Stimulated activated CD4-positive, alpha-beta T cell treated with anti-CD3 and anti-CD28 coated beads, Interleukin-12 subunit alpha, Interleukin-12 subunit beta, amount 100 ng/mL, for 24 hours (primary cell): ENCODE data around the gene UGT2A3.

Experiments used
- DNase-seq, 2 experiments: peaks; one replicate each; pipeline ENCODE4 v3.0.0-alpha.2; 2020; ENCODE audit warnings: low read depth in 2 of 2

Gene UGT2A3

DNA sequence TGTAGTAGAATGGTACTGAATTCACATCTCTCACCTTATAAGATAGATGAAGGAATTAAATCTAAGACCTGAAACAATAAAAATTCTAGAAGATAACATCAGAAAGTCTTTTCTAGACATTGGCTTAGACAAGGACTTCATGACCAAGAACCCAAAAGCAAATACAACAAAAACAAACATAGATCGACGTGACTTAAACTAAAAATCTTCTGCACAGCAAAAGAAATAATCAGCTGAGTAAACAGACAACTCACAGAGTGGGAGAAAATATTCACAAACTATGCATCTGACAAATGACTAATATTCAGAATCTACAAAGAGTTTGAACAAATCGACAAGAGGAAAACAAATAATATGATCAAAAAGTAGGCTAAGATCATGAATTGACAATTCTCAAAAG is 38.8 kb downstream of the UGT2A3 start:
- no peak for DNase-seq

DNA sequence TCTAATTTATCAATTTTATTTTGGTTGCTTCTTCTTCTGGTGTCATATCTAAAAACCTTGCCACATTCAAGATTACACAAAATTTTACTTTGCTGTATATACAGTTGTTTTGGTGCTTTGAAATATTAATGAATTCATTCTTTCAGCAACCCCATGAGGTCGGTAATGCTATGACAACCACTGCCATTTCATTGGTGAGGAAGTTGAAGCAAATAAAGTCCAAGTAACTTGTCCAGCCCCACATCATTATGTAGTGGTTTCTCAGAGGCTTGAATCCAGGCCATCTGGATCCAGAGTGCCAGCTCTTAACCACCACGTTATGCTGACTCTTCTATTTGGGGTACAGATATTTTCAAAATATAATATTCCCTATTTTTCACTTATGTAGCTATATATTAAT is 42.2 kb downstream of the UGT2A3 start:
- no peak for DNase-seq

DNA sequence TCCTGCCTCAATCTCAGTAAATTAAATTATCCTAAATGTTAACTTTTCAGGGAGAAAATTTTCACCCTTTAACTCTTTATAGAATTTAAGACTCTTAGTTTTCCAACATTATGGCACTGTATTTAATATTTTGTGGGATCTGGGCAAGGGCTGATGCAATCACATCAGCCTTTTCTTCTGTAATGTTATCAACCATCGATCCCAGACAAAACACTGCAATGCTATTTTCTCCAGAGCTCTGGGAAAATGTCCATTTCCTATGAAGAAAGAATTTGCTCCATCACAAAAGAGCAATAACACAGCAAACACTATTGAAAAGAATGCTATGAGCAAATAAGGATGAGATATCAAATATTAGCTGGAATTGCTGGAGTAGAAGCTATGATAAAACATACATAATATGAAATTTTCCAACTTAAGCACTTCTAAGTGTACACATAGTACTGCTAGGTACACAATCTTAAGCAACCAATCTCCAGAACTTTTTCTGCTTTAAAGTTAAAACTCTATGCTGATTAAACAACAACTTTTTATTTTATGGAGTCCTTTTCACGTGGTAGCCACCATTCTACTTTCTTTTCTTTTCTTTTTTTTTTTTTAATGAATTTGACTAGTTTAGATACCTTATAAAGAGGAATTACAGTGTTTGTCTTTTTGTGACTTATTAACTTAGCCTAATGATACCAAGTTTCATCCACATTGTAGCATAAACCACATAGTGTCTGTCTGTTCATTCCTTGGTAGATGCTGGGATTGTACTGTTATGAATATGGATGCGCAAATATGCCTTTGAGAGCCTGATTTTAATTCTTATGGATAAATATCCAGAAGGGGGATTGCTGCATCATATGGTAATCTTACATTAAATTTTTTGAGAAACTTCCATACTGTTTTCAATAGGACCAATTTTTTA is 43.6 kb downstream of the UGT2A3 start:
- no peak for DNase-seq

DNA sequence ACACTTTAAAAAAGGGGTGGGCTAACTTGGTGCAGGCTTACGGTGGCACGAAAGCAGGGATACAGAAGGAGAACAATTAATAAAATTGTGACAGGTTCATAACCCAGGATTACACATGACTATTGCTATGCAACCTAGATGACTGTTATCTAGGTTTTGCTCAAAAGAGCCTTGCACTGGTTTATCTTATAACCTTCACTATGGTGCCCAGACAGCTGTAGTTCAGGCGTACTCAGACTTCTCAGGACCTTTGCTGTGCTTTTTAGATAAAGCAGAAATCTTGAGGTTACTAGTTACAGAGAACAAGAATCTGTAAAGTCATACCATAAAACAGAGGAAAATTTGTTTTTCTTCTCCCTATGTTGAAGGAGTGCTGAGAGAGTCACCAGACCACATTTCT is 44.4 kb downstream of the UGT2A3 start:
- DNase-seq: no peak

DNA sequence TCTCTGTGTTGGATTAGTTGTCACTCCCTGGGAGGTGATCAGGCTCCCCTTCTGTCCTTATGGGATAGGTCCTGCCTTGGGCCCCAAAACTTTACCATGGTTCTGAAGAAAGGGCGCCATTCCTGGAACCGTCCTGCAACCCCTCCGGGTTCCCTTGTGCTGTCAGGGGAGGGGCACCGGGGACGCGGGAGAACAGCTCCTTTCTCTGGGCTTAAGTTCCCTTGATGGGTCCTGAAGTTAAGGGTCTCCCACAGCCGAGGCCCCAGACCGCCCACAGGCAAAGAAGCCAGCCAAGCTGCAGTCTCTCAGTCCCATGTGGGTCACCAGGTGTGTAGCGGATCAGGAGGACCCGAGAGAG is 44.8 kb downstream of the UGT2A3 start:
- no peak for DNase-seq

DNA sequence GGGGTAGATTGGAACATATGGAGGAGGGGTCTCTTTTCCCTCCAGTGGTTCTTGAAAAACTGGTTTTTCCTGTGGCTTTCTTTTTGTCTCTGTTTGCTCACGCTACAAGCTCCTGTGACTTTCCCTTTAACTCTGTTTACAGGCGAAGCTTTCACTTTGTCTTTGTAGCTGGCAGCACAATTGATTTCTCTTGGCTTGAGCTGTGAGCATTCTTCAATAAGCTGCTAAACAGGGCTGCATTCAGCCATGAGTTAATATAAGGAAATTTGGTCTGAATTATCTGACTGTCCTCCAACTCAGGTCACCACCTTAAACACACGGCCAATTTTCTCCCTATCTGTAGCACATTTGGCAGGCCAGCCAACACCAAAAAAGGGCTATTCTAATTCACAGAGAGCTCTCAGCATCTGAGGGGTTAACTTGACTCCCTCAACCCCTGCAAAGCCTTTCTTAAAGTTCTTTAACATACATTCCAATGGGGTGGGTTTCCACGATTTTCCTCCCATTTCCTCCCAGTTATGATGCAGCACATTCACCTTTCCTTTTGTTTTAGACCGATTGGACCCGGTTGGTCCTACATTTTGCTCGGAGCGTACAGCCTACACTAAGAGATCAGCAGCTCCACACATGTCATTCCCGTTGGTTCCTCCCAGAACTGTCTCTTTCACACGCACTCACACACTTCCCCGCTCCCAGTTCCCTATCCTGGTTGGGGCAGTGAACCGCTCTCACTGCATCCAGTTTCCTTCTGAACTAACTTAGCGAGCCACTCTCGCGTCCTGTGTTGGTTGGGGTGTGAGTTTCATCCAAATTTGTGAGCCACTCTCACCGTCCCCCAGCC is 45.4 kb downstream of the UGT2A3 start:
- no peak for DNase-seq

DNA sequence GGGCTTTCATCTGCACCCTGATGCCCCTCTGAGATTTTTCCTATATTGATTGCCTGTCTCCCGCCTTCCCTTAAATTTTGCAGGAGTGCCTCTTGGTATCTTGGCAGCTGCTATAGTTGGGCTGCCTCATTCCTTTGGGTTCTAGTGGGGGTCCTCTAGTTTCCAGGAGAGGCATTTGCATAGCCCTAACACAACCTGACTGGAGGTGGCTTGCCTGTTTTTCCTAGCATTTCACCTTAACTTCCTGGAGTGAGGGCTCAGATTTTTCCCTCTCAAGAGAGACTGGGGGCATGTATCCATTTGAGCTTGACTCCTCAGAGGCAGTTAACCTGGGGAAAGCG is 46.0 kb downstream of the UGT2A3 start:
- no peak for DNase-seq

DNA sequence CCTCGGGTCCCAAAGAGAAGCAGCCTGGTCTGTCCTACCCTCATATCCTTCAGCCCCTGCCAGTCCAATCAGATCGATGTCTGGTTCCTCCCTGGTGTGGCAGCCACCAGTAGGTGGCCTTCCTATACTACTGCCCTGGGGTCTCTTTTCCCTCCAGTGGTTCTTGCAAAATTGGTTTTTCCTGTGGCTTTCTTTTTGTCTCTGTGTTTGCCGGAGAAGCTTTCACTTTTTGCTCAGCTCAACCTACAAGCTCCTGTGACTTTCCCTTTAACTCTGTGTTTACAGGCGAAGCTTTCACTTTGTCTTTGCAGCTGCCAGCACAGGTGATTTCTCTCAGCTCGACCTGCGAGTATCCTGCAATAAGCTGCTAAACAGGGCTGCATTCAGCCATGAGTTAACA is 46.8 kb downstream of the UGT2A3 start:
- DNase-seq: no peak

DNA sequence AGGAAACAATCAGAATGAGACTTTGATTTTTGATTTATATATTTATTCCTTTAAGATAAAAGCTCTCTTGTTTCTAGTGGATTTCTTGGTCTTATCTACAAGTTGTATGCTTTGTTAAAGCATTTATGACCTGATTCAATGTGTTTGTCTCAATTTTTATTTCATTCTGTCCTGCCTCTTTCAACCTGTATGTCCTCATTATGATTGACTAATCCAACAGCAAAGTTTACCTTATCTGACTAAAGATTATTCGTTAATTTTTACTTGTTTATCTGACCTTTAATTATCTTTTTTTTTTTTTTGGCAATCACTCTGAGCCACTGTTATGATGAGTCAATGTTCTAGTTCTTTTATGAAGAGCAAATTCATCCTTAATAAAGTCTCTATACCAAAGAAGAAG is 54.9 kb downstream of the UGT2A3 start:
- no peak for DNase-seq

DNA sequence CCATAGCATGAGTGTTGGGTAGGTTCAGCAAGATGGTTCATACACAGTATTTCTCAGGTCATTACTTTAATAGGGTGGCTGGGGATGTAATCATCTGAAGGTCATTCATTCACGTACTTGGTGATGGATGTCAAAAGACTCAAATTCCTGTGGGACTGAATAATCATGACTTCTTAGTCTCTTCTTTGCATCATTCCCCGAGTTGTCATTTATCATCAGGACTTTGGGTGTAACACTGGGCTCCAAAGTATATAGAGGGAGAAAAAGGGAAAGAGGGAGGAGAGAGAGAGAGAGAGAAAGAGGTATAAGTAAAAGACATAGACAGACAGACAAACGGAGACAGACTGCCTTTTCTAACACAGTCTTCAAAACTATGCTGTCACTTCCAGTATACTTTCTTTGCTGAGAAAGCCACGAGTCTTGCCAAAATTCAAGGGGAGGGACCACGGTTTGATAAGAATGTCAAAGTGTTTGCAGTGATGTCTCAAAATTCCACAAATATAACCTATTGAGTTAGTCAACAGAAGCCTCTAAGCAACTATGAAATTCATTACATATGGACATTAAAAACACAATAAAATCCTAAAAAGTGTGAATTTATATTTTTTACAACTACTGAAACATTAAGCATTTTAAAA is 55.9 kb downstream of the UGT2A3 start:
- DNase-seq: no peak

DNA sequence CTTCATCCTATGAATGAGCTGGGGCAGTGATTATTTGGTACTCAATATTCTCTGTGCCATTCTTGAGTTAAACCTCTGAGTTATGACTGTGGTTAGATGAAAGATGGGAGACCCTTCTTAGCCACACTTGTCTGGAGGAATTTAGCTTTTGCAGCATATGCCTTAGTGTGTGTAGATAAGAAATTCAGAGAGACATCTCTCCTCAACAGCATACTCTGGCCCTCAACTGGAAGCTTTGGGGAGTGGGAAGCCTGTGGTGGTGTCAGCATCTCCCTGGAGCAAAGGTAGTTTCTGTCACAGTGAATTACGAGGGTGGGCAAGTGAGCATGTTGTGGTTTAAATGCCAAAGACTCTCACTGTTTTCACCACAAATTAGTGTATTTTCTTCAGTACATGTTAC is 58.7 kb downstream of the UGT2A3 start:
- DNase-seq: no peak

DNA sequence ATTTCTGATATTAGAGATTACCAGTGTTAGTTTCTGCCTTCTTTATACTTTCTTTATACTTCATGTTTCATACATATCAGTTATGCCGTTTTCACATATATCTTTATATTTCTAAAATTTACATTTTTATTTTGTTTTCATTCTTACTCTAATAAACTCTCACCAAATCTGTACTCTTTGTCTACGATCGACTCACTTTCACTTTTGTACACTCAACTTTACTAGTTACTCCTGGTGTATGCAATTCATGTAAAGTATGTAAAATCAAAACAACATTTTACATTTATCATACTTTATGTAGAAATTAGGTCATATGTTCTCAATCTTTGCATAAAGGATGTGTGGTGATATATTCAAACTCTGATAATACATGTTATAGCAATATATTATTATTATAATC is 59.9 kb downstream of the UGT2A3 start:
- DNase-seq: no peak

DNA sequence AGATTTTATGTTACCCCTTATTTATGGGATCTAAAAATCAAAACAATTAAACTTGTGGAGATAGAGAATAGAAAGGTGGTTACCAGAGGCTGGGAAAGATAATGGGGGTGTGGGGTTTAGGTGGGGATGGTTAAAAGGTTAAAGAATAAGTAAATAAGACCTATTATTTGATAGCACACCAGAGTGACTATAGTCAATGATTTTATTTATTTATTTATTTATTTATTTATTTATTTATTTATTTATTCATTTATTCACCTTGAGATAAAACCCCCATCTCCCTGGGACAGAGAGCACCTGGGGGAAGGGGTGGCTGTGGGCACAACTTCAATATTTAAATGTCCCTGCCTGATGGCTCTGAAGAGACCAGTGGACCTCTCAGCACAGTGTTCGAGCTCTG is 66.1 kb downstream of the UGT2A3 start:
- no peak for DNase-seq

DNA sequence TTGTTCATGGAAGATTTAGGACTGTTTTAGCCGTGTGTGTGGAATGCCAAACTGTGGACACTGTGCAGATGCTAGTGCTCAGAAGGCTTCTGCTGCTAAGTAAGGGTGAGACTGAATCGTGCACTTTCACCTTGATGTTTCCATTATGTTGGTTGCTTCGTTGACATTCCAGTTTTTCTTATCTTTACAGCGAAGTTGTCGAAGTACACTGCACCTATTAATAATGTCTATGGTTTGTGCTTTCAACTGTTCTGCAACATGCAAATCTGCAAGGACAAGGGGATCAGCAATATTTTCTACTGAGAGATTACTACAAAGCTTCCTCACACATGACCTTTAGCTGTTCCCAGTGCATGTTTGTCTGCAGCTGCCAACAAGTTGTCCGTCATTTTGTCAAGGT is 67.7 kb downstream of the UGT2A3 start:
- DNase-seq: no peak
